Measurements from ENCODE around the gene CHRNE.

The CHRNE gene

GRCh38 chr17:4903051-4903818 is at the start of gene CHRNE:
Gene CHRNE, minus strand, starts transcription at chr17:4903098. Its CDS starts 35 bp downstream, at chr17:4903063.
- DNase-seq, result no peak

GRCh38 chr17:4951486-4951885 is 48.6 kb upstream of the CHRNE start:
- DNase-seq, result no peak

- DNase-seq, result no peak
These were observed 47.9 kb upstream of the CHRNE start, which contains the start of gene ENO3 for GRCh38 chr17:4950746-4951204. Gene ENO3, plus strand, starts transcription at chr17:4951119. Its CDS starts 711 bp downstream, at chr17:4951830.

- no peak for DNase-seq
These were observed 47.3 kb upstream of the CHRNE start for GRCh38 chr17:4950075-4950745.

GRCh38 chr17:4949321-4950074 is 46.6 kb upstream of the CHRNE start:
- DNase-seq, result no peak

GRCh38 chr17:4948931-4949320 is 46.0 kb upstream of the CHRNE start:
- DNase-seq, result no peak

- DNase-seq, result peak; percentile 70
These were observed 45.5 kb upstream of the CHRNE start, which contains the start of gene PFN1 for GRCh38 chr17:4948166-4948930. Gene PFN1, minus strand, starts transcription at chr17:4948530. Its CDS starts 136 bp downstream, at chr17:4948394.

GRCh38 chr17:4947411-4948165 is 44.7 kb upstream of the CHRNE start:
- DNase-seq, result no peak

- DNase-seq, result no peak
These were observed 44.1 kb upstream of the CHRNE start for GRCh38 chr17:4947010-4947410.

GRCh38 chr17:4946312-4946976 is 43.5 kb upstream of the CHRNE start:
- no peak for DNase-seq

GRCh38 chr17:4945944-4946280 is 43.0 kb upstream of the CHRNE start:
- no peak for DNase-seq

GRCh38 chr17:4945176-4945943 is 42.5 kb upstream of the CHRNE start:
- no peak for DNase-seq

- DNase-seq, result no peak
These were observed 41.8 kb upstream of the CHRNE start for GRCh38 chr17:4944554-4945175.

- DNase-seq, result no peak
These were observed 41.3 kb upstream of the CHRNE start for GRCh38 chr17:4944163-4944553.

GRCh38 chr17:4942760-4943508 is 40.0 kb upstream of the CHRNE start:
- DNase-seq, result no peak

- DNase-seq, result no peak
These were observed 38.4 kb upstream of the CHRNE start for GRCh38 chr17:4941319-4941610.

- no peak for DNase-seq
These were observed 37.8 kb upstream of the CHRNE start for GRCh38 chr17:4940555-4941318.

GRCh38 chr17:4939796-4940554 is 37.1 kb upstream of the CHRNE start, which contains the start of the genes RNF167 and SLC25A11:
Gene RNF167, plus strand, starts transcription at chr17:4940268. Its CDS starts 642 bp downstream, at chr17:4940910.
Gene SLC25A11, minus strand, starts transcription at chr17:4940046. Its CDS starts 136 bp downstream, at chr17:4939910.
- DNase-seq, result peak; percentile 97

Data from SIG-M5 (cell line).